GM19023 (cell line): ENCODE data around the gene MUC5B.
"Not testable (repeated sequence)": the region's sequence is repeated elsewhere in the genome, so short reads cannot be mapped to it uniquely, and the experiment has no call there.

ENCODE experiments used
- ATAC-seq: cut with Tn5 transposase; IDR thresholded peaks from one replicate; pipeline ENCODE4 v1.9.1; 2021; ENCODE audit warnings: mild to moderate bottlenecking, moderate library complexity; ENCODE audit not compliant: unreplicated experiment

MUC5B gene

GRCh38 chr11:1260620-1261019 lies 37.8 kb downstream of the MUC5B start:
- no peak for ATAC-seq

GRCh38 chr11:1261241-1262071 lies 38.6 kb downstream of the MUC5B start:
- no peak for ATAC-seq

GRCh38 chr11:1262172-1263006 lies 39.5 kb downstream of the MUC5B start:
- ATAC-seq: peak; percentile 78

DNA sequence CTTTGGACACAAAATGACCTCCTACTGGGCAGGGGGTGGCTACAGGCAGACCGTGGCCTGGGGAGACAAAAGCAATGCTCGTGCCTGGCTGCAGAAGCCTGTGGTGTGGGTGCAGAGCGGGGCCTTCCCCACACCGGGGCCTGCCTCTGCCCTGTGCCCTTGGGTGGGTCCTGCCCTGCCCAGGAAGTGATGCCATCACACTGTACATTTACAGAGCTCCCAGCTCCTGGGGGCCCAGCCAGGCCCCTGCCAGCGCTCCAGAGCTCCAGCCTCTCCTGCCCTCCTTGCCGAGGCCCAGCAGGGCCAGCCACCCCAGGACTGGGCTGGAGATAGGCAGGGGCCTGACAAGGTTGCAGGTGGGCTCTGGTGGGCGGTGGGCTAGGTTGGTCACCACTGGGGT lies 40.1 kb downstream of the MUC5B start:
- ATAC-seq: peak; percentile 18

- ATAC-seq: not testable (repeated sequence)
Measured at GRCh38 chr11:1264444-1264843, 41.6 kb downstream of the MUC5B start.

GRCh38 chr11:1265480-1265879 lies 42.6 kb downstream of the MUC5B start:
- not testable (repeated sequence) for ATAC-seq

DNA sequence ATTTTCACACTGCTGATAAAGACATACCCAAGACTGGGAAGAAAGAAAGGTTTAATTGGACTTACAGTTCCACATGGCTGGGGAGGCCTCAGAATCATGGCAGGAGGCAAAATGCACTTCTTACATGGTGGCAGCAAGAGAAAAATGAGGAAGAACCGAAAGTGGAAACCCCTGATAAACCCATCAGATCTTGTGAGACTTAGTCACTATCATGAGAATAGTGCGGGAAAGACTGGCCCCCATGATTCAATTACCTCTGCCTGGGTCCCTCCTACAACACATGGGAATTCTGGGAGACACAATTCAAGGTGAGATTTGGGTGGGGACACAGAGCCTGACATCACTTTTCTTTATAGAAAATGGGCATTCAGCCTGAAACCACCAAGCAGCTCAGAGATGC lies 44.1 kb downstream of the MUC5B start:
- ATAC-seq: not testable (repeated sequence)

GRCh38 chr11:1267441-1268100 lies 44.7 kb downstream of the MUC5B start:
- ATAC-seq: no peak

- no peak for ATAC-seq
Measured at GRCh38 chr11:1269957-1270356, 47.1 kb downstream of the MUC5B start.

DNA sequence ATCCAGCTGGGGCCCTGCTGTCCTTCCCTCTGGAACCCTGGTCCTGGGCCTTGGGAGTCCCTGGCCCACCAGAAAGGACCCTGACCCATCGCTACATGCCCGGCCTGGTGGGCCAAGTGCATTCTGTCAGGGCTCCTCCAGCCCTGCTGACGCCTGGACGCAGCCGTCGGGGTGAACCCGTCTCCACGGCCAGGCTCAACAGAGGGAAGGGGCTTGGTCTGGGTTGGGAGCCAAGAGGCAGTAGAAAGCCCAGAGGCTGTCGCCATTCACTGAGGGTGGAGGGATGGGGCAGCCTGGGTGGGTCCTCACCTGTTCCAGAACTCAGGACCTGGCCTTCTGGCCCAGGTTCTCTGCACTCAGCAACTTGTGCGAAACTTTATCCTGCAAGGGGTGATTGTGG lies 47.6 kb downstream of the MUC5B start:
- no peak for ATAC-seq

GRCh38 chr11:1271002-1271401 lies 48.1 kb downstream of the MUC5B start:
- ATAC-seq: no peak

GRCh38 chr11:1271406-1271805 lies 48.5 kb downstream of the MUC5B start:
- no peak for ATAC-seq

- no peak for ATAC-seq
Measured at GRCh38 chr11:1271927-1272326, 49.1 kb downstream of the MUC5B start.

- ATAC-seq: no peak
Measured at GRCh38 chr11:1272531-1272930, 49.7 kb downstream of the MUC5B start.

DNA sequence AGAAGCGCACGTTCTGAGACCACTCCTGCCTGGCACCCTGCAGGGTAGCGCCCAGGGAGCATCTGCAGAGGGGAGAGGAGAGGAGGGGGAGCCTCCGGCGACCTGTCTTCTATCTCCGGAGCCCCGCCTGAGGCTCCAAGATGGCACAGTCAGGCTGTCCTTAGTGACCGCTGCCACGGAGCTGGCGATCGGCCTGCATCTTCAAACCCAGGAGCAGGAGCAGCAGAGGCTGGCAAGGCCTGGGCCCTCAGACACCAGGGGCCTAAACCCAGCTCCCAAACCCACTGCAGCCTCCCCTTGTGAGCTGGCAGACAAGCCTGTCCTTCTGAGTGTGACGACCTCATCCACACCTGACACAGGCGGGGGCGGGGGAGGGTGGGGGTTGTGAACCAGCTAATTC lies 51.6 kb downstream of the MUC5B start:
- no peak for ATAC-seq

DNA sequence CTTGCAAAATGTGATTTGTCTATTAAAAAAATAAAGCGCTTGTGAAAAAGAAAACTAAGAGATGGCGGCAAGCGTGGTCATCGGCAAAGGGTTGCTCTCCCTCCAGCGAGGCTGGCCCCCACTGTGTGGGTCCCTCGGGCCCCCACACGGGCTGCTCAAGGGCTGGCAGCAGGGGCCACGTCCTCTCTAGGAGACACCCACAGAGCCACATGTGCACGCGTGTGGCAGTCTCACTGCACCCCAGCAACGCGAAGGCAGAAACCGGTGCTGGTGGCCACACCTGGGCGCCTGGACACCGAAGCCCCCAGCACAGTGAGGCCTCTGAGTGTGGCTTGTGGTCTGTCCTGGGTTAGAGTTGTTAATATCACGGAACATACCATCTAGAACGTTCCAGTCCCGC lies 52.2 kb downstream of the MUC5B start:
- no peak for ATAC-seq

GRCh38 chr11:1276041-1276790 lies 53.4 kb downstream of the MUC5B start:
- no peak for ATAC-seq

DNA sequence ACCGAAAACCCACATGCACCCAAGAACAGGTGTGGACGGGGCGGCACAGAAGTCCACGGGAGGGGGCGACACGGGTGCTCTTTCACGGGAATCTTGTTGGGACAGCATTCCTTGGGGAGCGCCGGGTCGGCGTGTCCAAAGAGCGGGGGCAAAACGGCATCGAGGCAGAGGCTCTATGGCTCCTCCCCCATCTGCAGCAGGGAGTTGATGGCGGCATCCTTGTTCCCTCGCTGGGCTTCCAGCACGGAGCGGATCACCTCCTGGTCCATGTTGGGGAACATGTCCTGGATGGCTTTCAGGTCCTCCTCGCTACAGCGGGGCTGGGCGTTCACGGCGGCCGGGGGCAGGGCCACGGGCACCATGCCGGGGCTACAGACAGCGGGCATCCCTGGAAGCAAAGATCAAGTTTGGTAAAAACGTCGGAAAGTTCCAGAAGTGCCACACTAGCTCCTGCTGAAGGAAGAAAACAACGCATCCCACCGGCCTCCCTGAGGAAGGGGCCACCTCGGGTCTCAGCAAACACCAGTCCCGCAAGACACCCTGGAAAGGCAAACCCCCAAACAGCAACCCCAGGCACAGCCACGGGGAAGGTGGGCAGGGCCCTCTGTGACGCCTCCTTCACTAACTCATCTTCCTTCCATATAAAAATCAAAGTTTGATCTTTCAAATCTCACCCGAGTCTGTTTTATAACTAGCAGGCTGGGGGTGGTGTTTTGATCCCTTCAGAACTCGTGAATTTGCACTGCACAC lies 54.2 kb downstream of the MUC5B start:
- ATAC-seq: no peak

GRCh38 chr11:1277936-1278512 lies 55.2 kb downstream of the MUC5B start:
- no peak for ATAC-seq
